HG03571 (cell line): ENCODE results near the gene C1QTNF8.
"Not testable (repeated sequence)": the region's sequence is repeated elsewhere in the genome, so short reads cannot be mapped to it uniquely, and the experiment has no call there.

Source experiments
- ATAC-seq: cut with Tn5 transposase; IDR thresholded peaks from one replicate; pipeline ENCODE4 v1.9.1; 2021; ENCODE audit not compliant: unreplicated experiment

Gene C1QTNF8

GRCh38 chr16:1095450-1096168, 435 bp downstream of the C1QTNF8 start:
- no peak for ATAC-seq

- ATAC-seq: no peak
These were observed 1.2 kb downstream of the C1QTNF8 start for GRCh38 chr16:1094601-1095449.

GRCh38 chr16:1094124-1094479, 1.9 kb downstream of the C1QTNF8 start:
- no peak for ATAC-seq

GRCh38 chr16:1093284-1094123, 2.5 kb downstream of the C1QTNF8 start:
- ATAC-seq: no peak

GRCh38 chr16:1092685-1093283, 3.3 kb downstream of the C1QTNF8 start:
- ATAC-seq: not testable (repeated sequence)

GRCh38 chr16:1091992-1092552, 4.0 kb downstream of the C1QTNF8 start:
- no peak for ATAC-seq

GRCh38 chr16:1090620-1091587, 5.1 kb downstream of the C1QTNF8 start:
- ATAC-seq: no peak

GRCh38 chr16:1089822-1090619, 6.0 kb downstream of the C1QTNF8 start:
- no peak for ATAC-seq

GRCh38 chr16:1089439-1089821, 6.6 kb downstream of the C1QTNF8 start:
- ATAC-seq: no peak

GRCh38 chr16:1088295-1089170, 7.5 kb downstream of the C1QTNF8 start:
- no peak for ATAC-seq

- ATAC-seq: not testable (repeated sequence)
These were observed 9.6 kb downstream of the C1QTNF8 start for GRCh38 chr16:1086443-1086842.

- ATAC-seq: no peak
These were observed 11.1 kb downstream of the C1QTNF8 start for GRCh38 chr16:1084971-1085370.

- ATAC-seq: no peak
These were observed 12.9 kb downstream of the C1QTNF8 start for GRCh38 chr16:1082952-1083675.

GRCh38 chr16:1082266-1082951, 13.6 kb downstream of the C1QTNF8 start:
- ATAC-seq: no peak

GRCh38 chr16:1081734-1082265, 14.2 kb downstream of the C1QTNF8 start:
- ATAC-seq: no peak
